ENCODE data around the gene USH1G. TPM values are rescaled to one million over a fixed set of nuclear protein-coding genes. Genes with fewer than 3 reads are reported as not detected.

USH1G gene
- polyA plus RNA-seq, 1 donor from 2014 or later, result not detected

DNA sequence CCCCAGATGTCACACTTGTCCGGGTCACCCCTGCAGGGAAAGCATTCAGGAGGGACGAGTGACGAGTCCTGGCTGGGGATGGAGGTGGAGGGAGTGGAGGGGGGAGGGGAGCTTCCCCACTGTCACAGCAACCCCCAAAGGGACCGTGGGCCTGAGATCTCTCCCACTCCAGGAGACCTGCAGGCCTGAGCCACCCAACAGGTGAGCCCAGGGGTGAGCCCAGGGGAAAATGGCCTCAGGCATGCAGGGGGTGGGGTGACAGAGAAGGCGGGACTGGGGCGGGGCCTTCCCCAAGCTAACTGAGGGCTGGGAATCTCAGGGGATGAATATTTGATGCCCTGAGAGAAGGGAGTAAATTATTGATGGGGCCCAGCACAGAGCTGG is 2.4 kb downstream of the USH1G start:
- Histone ChIP-seq H3K4me2 (ENCODE audit: low read length) (no peak overlapping the region), H3K27me3 (ENCODE audit: insufficient read depth, low read depth, low read length) (peaks cover 34% of the 10 kb centered on the region), H2AFZ (ENCODE audit: low read depth, low read length) (no peak overlapping the region), H4K20me1 (ENCODE audit: insufficient read depth) (no peaks in the 10 kb centered on the region), H3K36me3 (ENCODE audit: insufficient read depth, low read length) (no peaks in the 10 kb centered on the region), H3K27ac (ENCODE audit: low read length) (no peak overlapping the region), H3K4me3 (ENCODE audit: low read length) (no peak overlapping the region), H3F3A (ENCODE audit: insufficient read depth, low read length, poor library complexity, severe bottlenecking) (no peaks in the 10 kb centered on the region), H3K9me2 (ENCODE audit: insufficient read depth, low read length) (no peaks in the 10 kb centered on the region), H3K9ac (ENCODE audit: low read length) (no peak overlapping the region), H3K9me3 (ENCODE audit: low read length) (no peaks in the 10 kb centered on the region), H3K79me2 (replicated peaks; ENCODE audit: insufficient read depth, low read length) (no peaks in the 10 kb centered on the region)
- TF ChIP-seq RAD21 (conservative IDR thresholded peaks at IDR 0.05), result no peak
- TF ChIP-seq, protein P1, sequence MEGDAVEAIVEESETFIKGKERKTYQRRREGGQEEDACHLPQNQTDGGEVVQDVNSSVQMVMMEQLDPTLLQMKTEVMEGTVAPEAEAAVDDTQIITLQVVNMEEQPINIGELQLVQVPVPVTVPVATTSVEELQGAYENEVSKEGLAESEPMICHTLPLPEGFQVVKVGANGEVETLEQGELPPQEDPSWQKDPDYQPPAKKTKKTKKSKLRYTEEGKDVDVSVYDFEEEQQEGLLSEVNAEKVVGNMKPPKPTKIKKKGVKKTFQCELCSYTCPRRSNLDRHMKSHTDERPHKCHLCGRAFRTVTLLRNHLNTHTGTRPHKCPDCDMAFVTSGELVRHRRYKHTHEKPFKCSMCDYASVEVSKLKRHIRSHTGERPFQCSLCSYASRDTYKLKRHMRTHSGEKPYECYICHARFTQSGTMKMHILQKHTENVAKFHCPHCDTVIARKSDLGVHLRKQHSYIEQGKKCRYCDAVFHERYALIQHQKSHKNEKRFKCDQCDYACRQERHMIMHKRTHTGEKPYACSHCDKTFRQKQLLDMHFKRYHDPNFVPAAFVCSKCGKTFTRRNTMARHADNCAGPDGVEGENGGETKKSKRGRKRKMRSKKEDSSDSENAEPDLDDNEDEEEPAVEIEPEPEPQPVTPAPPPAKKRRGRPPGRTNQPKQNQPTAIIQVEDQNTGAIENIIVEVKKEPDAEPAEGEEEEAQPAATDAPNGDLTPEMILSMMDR (IDR thresholded peaks at IDR 0.05; ENCODE audit: poor library complexity, severe bottlenecking), result no peak
- no peak for TF ChIP-seq TAF1 (IDR thresholded peaks at IDR 0.05; ENCODE audit: low read depth)
- TF ChIP-seq, protein P2, sequence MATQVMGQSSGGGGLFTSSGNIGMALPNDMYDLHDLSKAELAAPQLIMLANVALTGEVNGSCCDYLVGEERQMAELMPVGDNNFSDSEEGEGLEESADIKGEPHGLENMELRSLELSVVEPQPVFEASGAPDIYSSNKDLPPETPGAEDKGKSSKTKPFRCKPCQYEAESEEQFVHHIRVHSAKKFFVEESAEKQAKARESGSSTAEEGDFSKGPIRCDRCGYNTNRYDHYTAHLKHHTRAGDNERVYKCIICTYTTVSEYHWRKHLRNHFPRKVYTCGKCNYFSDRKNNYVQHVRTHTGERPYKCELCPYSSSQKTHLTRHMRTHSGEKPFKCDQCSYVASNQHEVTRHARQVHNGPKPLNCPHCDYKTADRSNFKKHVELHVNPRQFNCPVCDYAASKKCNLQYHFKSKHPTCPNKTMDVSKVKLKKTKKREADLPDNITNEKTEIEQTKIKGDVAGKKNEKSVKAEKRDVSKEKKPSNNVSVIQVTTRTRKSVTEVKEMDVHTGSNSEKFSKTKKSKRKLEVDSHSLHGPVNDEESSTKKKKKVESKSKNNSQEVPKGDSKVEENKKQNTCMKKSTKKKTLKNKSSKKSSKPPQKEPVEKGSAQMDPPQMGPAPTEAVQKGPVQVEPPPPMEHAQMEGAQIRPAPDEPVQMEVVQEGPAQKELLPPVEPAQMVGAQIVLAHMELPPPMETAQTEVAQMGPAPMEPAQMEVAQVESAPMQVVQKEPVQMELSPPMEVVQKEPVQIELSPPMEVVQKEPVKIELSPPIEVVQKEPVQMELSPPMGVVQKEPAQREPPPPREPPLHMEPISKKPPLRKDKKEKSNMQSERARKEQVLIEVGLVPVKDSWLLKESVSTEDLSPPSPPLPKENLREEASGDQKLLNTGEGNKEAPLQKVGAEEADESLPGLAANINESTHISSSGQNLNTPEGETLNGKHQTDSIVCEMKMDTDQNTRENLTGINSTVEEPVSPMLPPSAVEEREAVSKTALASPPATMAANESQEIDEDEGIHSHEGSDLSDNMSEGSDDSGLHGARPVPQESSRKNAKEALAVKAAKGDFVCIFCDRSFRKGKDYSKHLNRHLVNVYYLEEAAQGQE (IDR thresholded peaks at IDR 0.05; ENCODE audit: borderline replicate concordance), result no peak
- no peak for TF ChIP-seq EP300 (conservative IDR thresholded peaks at IDR 0.05; ENCODE audit: poor library complexity, severe bottlenecking)
- TF ChIP-seq MXI1 (conservative IDR thresholded peaks at IDR 0.05; ENCODE audit: poor library complexity, severe bottlenecking), result no peak
- TF ChIP-seq POLR2AphosphoS5 (IDR thresholded peaks at IDR 0.05), result no peak
- no peak for TF ChIP-seq EZH2 (IDR thresholded peaks at IDR 0.05; ENCODE audit: borderline replicate concordance, insufficient read depth, low read length, poor library complexity, severe bottlenecking)
- TF ChIP-seq SMC3 (conservative IDR thresholded peaks at IDR 0.05; ENCODE audit: poor library complexity), result no peak

DNA sequence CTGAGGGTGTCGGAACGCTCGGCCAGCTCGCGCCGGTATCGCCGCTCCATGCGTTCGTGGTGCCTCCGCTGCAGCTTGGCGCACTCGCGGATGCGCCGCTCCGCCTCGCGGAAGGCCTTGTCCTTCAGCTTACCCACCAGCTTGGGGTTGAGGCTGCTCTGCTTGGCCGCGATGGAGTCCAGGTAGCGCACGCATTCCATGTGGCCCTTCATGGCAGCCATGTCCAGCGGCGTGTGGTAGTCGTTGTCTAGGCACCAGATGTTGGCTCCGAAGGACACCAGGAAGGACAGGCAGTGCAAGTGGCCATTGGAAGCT is 2.8 kb downstream of the USH1G start:
- TF ChIP-seq MXI1 (conservative IDR thresholded peaks at IDR 0.05; ENCODE audit: poor library complexity, severe bottlenecking), result no peak
- TF ChIP-seq EZH2 (IDR thresholded peaks at IDR 0.05; ENCODE audit: borderline replicate concordance, insufficient read depth, low read length, poor library complexity, severe bottlenecking), result no peak
- TF ChIP-seq TAF1 (IDR thresholded peaks at IDR 0.05; ENCODE audit: low read depth), result no peak
- TF ChIP-seq POLR2AphosphoS5 (IDR thresholded peaks at IDR 0.05), result no peak
- TF ChIP-seq EP300 (conservative IDR thresholded peaks at IDR 0.05; ENCODE audit: poor library complexity, severe bottlenecking), result no peak
- no peak for TF ChIP-seq RAD21 (conservative IDR thresholded peaks at IDR 0.05)
- no peak for TF ChIP-seq SMC3 (conservative IDR thresholded peaks at IDR 0.05; ENCODE audit: poor library complexity)
- TF ChIP-seq, protein P2 (IDR thresholded peaks at IDR 0.05; ENCODE audit: borderline replicate concordance), result no peak
- TF ChIP-seq, protein P1 (IDR thresholded peaks at IDR 0.05; ENCODE audit: poor library complexity, severe bottlenecking), result no peak
- no peak overlapping the region for H2AFZ ChIP-seq (ENCODE audit: low read depth, low read length)
- H3K4me2 ChIP-seq (ENCODE audit: low read length), result no peak overlapping the region
- H3K36me3 ChIP-seq (ENCODE audit: insufficient read depth, low read length), result no peaks in the 10 kb centered on the region
- no peaks in the 10 kb centered on the region for H3K79me2 ChIP-seq (replicated peaks; ENCODE audit: insufficient read depth, low read length)
- peaks cover 31% of the 10 kb centered on the region for H3K27me3 ChIP-seq (ENCODE audit: insufficient read depth, low read depth, low read length)
- no peaks in the 10 kb centered on the region for H3K9me2 ChIP-seq (ENCODE audit: insufficient read depth, low read length)
- no peaks in the 10 kb centered on the region for H3F3A ChIP-seq (ENCODE audit: insufficient read depth, low read length, poor library complexity, severe bottlenecking)
- no peaks in the 10 kb centered on the region for H4K20me1 ChIP-seq (ENCODE audit: insufficient read depth)
- no peaks in the 10 kb centered on the region for H3K9me3 ChIP-seq (ENCODE audit: low read length)
- H3K27ac ChIP-seq (ENCODE audit: low read length), result no peak overlapping the region
- no peak overlapping the region for H3K4me3 ChIP-seq (ENCODE audit: low read length)
- no peak overlapping the region for H3K9ac ChIP-seq (ENCODE audit: low read length)

All from neural cell (in vitro differentiated cells).